ENCODE data around the gene HCFC1R1. TPM values are rescaled to one million over a fixed set of nuclear protein-coding genes. Genes with fewer than 3 reads are reported as not detected.

The HCFC1R1 gene
- total RNA-seq, 1 donor from 2014 or later, result 17.7 TPM

DNA sequence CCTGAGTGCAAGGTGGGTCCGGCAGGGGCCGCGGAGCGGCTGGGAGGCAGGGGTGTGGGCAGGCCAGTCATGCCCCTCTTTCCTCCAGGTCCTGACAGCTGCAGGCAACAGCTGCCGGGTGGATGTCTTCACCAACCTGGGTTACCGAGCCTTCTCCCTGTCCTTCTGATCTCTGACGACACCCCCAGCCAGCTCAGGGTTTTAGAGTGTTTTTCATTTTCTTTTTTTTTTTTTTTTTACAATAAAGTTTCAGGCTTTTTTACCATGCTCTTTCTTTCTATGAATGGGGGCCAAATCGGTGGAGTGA is 3.7 kb upstream of the HCFC1R1 start:
- POLR2A ChIA-PET, result interaction anchor here (0.7 to 1.5 kb wide), 8 partner anchors 8 to 1200 kb away, joined by 3 to 9 read pairs (median 4); partner anchors contain the start of genes FAHD1, KCTD5, TNFRSF12A and ZNF213
- H3K27me3 Mint-ChIP-seq, result peaks cover 19% of the 10 kb centered on the region
- no peak overlapping the region for H3K4me3 Mint-ChIP-seq
- no peak overlapping the region for H3K27ac Mint-ChIP-seq
- intact Hi-C loops (cut with micrococcal nuclease), result no loop called here
- DNase-seq, result no peak
- no peak for ATAC-seq (ENCODE audit: low read depth)
- peaks cover 21% of the 10 kb centered on the region for H3K36me3 Mint-ChIP-seq (ENCODE audit: low read depth)
- H3K9me3 Mint-ChIP-seq, result no peaks in the 10 kb centered on the region
- TF ChIP-seq CTCF (IDR thresholded peaks at IDR 0.05), result no peak
- peaks cover 32% of the 10 kb centered on the region for H3K4me1 Mint-ChIP-seq
- CTCF ChIA-PET, result interaction anchor here (0.8 to 9.0 kb wide), 10 partner anchors 8 to 161 kb away, joined by 3 to 87 read pairs (median 6); partner anchors contain the start of genes TNFRSF12A and ZNF213

DNA sequence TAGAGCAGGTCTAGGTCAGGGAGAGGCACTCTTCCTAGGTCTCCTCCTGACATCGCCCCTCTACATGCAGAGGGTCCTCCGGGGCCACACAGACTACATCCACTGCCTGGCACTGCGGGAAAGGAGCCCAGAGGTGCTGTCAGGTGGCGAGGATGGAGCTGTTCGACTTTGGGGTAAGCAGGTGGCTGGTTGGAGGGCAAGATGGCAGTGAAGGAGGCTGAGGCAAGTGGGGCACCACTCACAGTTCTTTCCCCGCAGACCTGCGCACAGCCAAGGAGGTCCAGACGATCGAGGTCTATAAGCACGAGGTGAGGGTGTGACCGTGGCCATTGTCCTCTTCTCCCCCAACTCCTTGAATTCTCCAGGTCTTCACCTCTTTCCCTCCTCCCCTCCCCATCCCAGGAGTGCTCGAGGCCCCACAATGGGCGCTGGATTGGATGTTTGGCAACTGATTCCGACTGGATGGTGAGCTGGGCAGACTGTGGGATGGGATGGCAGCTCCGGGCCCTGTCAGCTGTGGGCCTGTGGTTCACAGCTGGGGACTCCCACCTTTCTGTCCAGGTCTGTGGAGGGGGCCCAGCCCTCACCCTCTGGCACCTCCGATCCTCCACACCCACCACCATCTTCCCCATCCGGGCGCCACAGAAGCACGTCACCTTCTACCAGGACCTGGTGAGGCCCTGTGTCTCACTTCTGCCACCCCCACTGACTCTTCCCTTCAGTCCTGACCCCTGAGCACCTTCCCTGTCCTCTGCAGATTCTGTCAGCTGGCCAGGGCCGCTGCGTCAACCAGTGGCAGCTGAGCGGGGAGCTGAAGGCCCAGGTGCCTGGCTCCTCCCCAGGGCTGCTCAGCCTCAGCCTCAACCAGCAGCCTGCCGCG is 3.1 kb upstream of the HCFC1R1 start:
- peaks cover 21% of the 10 kb centered on the region for H3K36me3 Mint-ChIP-seq (ENCODE audit: low read depth)
- no peak overlapping the region for H3K4me3 Mint-ChIP-seq
- H3K27me3 Mint-ChIP-seq, result peaks cover 17% of the 10 kb centered on the region
- ChIA-PET POLR2A (interaction anchor here (0.7 to 1.5 kb wide), 5 partner anchors 23 to 1200 kb away, joined by 3 to 9 read pairs (median 3); partner anchors contain the start of genes FAHD1, KCTD5, ZNF213 and ZNF263), CTCF (interaction anchor here (0.7 to 9.0 kb wide), 5 partner anchors 20 to 104 kb away, joined by 3 to 87 read pairs (median 6); partner anchors contain the start of gene ZNF213)
- peaks cover 38% of the 10 kb centered on the region for H3K4me1 Mint-ChIP-seq
- DNase-seq (no peak), ATAC-seq (ENCODE audit: low read depth) (no peak)
- intact Hi-C loops (cut with micrococcal nuclease), result no loop called here
- no peak overlapping the region for H3K27ac Mint-ChIP-seq
- no peaks in the 10 kb centered on the region for H3K9me3 Mint-ChIP-seq
- TF ChIP-seq CTCF (IDR thresholded peaks at IDR 0.05), result no peak

DNA sequence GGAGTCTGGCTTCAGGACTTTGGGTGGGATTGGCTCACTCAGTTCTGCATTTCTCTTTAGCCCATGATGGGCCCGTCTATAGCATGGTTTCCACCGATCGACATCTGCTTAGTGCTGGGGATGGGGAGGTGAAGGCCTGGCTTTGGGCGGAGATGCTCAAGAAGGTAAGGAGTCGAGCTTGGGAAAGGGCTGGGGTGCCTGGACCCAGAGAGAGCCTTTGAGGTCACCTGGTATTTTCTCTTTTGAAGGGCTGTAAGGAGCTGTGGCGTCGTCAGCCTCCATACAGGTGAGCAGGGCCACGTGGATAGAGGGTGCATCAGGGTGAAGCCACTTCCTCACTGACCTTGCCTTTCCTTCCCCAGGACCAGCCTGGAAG is 2.2 kb upstream of the HCFC1R1 start:
- Mint-ChIP-seq H3K27me3 (peaks cover 15% of the 10 kb centered on the region), H3K27ac (no peak overlapping the region), H3K4me3 (no peak overlapping the region), H3K9me3 (no peaks in the 10 kb centered on the region), H3K36me3 (ENCODE audit: low read depth) (peaks cover 21% of the 10 kb centered on the region), H3K4me1 (peaks cover 44% of the 10 kb centered on the region)
- POLR2A ChIA-PET, result interaction anchor here (1.4 kb wide), 1 partner anchor 22 kb away, joined by 3 read pairs; no protein-coding TSS in a partner anchor
- ATAC-seq (ENCODE audit: low read depth) (no peak), DNase-seq (no peak)
- TF ChIP-seq CTCF (IDR thresholded peaks at IDR 0.05), result no peak
- intact Hi-C loops (cut with micrococcal nuclease), result no loop called here
- CTCF ChIA-PET, result interaction anchor here (1.4 kb wide), 1 partner anchor 23 kb away, joined by 6 read pairs; no protein-coding TSS in a partner anchor

- no peak for DNase-seq
- no peak for ATAC-seq (ENCODE audit: low read depth)
- CTCF ChIA-PET, result interaction anchor here (1.4 to 2.1 kb wide), 2 partner anchors 22 to 23 kb away, joined by 6 to 7 read pairs; no protein-coding TSS in a partner anchor
- no peaks in the 10 kb centered on the region for H3K9me3 Mint-ChIP-seq
- peaks cover 48% of the 10 kb centered on the region for H3K4me1 Mint-ChIP-seq
- H3K4me3 Mint-ChIP-seq, result no peak overlapping the region
- peaks cover 12% of the 10 kb centered on the region for H3K27me3 Mint-ChIP-seq
- no peak overlapping the region for H3K27ac Mint-ChIP-seq
- POLR2A ChIA-PET, result interaction anchor here (0.7 to 1.4 kb wide), 6 partner anchors 120 to 1660 kb away, joined by 3 to 10 read pairs (median 6); no protein-coding TSS in a partner anchor
- intact Hi-C loops (cut with micrococcal nuclease), result no loop called here
- H3K36me3 Mint-ChIP-seq (ENCODE audit: low read depth), result peaks cover 21% of the 10 kb centered on the region
- TF ChIP-seq CTCF (IDR thresholded peaks at IDR 0.05), result no peak
Measured at GRCh38 chr16:3025032-3026002, 1.6 kb upstream of the HCFC1R1 start.

Measured in activated B cell treated with CpG ODN at 0.5 μM for 24 hours (primary cell).